HG03025 (cell line): Measurements from ENCODE around the gene ITPRIPL1.
"Not testable (repeated sequence)": the region's sequence is repeated elsewhere in the genome, so short reads cannot be mapped to it uniquely, and the experiment has no call there.

ENCODE experiments used
- ATAC-seq: cut with Tn5 transposase; IDR thresholded peaks from one replicate; pipeline ENCODE4 v1.9.1; 2021; ENCODE audit warnings: mild to moderate bottlenecking, moderate library complexity; ENCODE audit not compliant: unreplicated experiment, low FRiP score

Gene ITPRIPL1

GRCh38 chr2:96325041-96325883 is at the start of gene ITPRIPL1:
Gene ITPRIPL1 (plus strand): TSS chr2:96325317. CDS start chr2:96325840, 523 bp downstream.
- no peak for ATAC-seq

GRCh38 chr2:96276787-96277499 is 48.2 kb upstream of the ITPRIPL1 start:
- no peak for ATAC-seq

GRCh38 chr2:96287273-96287856 is 37.8 kb upstream of the ITPRIPL1 start:
- ATAC-seq: no peak

GRCh38 chr2:96291751-96292150 is 33.4 kb upstream of the ITPRIPL1 start:
- no peak for ATAC-seq

- not testable (repeated sequence) for ATAC-seq
Measured at GRCh38 chr2:96294271-96294670, 30.8 kb upstream of the ITPRIPL1 start.

GRCh38 chr2:96296925-96297324 is 28.2 kb upstream of the ITPRIPL1 start:
- no peak for ATAC-seq

GRCh38 chr2:96301865-96302264 is 23.3 kb upstream of the ITPRIPL1 start:
- no peak for ATAC-seq

- ATAC-seq: no peak
Measured at GRCh38 chr2:96304606-96305005, 20.5 kb upstream of the ITPRIPL1 start.

- ATAC-seq: peak; percentile 92
Measured at GRCh38 chr2:96305091-96305978, 19.8 kb upstream of the ITPRIPL1 start, which contains the start of gene SNRNP200. Gene SNRNP200 (minus strand): TSS chr2:96305546. CDS start chr2:96305437, 109 bp downstream.

GRCh38 chr2:96305979-96306308 is 19.2 kb upstream of the ITPRIPL1 start:
- no peak for ATAC-seq

- no peak for ATAC-seq
Measured at GRCh38 chr2:96306370-96306769, 18.7 kb upstream of the ITPRIPL1 start.

- no peak for ATAC-seq
Measured at GRCh38 chr2:96308248-96308647, 16.9 kb upstream of the ITPRIPL1 start.

- ATAC-seq: no peak
Measured at GRCh38 chr2:96315005-96315399, 10.1 kb upstream of the ITPRIPL1 start.

- no peak for ATAC-seq
Measured at GRCh38 chr2:96315400-96316071, 9.6 kb upstream of the ITPRIPL1 start.

GRCh38 chr2:96316999-96317398 is 8.1 kb upstream of the ITPRIPL1 start:
- ATAC-seq: no peak

GRCh38 chr2:96317584-96317997 is 7.5 kb upstream of the ITPRIPL1 start:
- ATAC-seq: no peak

- ATAC-seq: no peak
Measured at GRCh38 chr2:96318723-96319122, 6.4 kb upstream of the ITPRIPL1 start.

GRCh38 chr2:96319396-96319795 is 5.7 kb upstream of the ITPRIPL1 start:
- ATAC-seq: no peak

- ATAC-seq: no peak
Measured at GRCh38 chr2:96320326-96320725, 4.8 kb upstream of the ITPRIPL1 start.
